SK-N-SH (cell line): ENCODE data around the gene SERPINA12.

Experiments
- NFIC ChIP-seq: IDR thresholded peaks from 2 replicates; pipeline ENCODE4 v1.4.0; 2012; ENCODE audit warnings: borderline replicate concordance
- TF ChIP-seq, protein P1 (sequence below): IDR thresholded peaks from 2 replicates; pipeline ENCODE4 v1.6.1; 2012; ENCODE audit warnings: mild to moderate bottlenecking, low read depth, low read length, moderate library complexity

DNA sequence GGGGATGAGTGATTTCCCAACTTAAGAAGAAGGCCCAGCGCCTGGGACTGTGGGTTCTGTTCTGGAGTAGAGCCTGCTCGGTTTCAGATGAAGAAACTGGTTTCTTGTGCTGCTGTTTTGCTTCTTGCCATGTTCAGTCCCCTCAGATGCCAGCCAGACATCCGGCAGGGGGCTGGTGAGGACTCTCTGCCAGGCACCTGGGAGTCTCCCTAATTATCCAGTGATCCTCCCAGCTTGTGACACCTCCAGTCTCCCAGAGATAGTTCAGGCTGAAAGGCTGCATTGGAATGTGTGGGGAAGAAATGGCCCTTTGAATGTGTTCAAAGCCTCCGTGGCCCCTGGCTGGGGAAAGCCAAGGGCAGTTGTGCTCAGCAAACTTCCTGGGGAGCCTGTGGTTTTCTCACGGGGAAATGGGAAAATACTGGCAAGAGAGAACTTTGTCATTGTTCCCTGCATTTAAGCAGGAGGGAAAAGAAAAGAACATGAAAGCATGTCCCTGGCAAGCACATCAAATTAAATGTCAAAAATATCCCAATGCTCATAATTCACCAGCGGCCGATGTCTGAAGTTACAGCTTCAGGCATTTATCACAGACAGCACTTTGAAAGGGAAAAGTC is 8.5 kb upstream of the SERPINA12 start:
- no peak for TF ChIP-seq NFIC
- TF ChIP-seq, protein P1, sequence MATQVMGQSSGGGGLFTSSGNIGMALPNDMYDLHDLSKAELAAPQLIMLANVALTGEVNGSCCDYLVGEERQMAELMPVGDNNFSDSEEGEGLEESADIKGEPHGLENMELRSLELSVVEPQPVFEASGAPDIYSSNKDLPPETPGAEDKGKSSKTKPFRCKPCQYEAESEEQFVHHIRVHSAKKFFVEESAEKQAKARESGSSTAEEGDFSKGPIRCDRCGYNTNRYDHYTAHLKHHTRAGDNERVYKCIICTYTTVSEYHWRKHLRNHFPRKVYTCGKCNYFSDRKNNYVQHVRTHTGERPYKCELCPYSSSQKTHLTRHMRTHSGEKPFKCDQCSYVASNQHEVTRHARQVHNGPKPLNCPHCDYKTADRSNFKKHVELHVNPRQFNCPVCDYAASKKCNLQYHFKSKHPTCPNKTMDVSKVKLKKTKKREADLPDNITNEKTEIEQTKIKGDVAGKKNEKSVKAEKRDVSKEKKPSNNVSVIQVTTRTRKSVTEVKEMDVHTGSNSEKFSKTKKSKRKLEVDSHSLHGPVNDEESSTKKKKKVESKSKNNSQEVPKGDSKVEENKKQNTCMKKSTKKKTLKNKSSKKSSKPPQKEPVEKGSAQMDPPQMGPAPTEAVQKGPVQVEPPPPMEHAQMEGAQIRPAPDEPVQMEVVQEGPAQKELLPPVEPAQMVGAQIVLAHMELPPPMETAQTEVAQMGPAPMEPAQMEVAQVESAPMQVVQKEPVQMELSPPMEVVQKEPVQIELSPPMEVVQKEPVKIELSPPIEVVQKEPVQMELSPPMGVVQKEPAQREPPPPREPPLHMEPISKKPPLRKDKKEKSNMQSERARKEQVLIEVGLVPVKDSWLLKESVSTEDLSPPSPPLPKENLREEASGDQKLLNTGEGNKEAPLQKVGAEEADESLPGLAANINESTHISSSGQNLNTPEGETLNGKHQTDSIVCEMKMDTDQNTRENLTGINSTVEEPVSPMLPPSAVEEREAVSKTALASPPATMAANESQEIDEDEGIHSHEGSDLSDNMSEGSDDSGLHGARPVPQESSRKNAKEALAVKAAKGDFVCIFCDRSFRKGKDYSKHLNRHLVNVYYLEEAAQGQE, result no peak
